Measurements from ENCODE around the gene DLG2.

DLG2 gene

DNA sequence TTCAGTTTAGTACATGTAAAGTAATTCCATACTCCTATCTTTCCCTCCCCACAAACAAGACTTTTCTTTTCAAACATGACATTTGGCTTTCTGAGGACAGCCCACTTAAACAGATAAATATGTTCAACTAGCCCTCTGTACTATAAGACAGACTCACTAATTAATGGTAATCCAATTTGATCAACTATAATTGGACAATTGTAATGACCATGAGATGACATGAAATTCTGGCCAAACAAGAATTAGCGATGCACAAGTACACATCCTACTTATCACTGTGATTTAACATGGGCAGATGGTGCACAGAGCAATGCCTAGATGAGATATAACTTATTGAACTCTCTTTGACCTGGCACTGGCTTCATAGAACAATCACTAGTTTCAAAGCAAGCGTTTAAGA, 1307.3 kb downstream of the DLG2 start:
- H3K4me3 ChIP-seq (ENCODE audit: low read depth, low read length, poor library complexity, severe bottlenecking) = no peak overlapping the region
- no peak overlapping the region for H3K4me2 ChIP-seq (ENCODE audit: low read length)
- H3K27me3 ChIP-seq (ENCODE audit: insufficient read depth, low read length) = no peaks in the 10 kb centered on the region
- no peak overlapping the region for H3K9ac ChIP-seq (ENCODE audit: low read length)
- no peak overlapping the region for H2AFZ ChIP-seq (ENCODE audit: low read length)
- TF ChIP-seq, protein P1, sequence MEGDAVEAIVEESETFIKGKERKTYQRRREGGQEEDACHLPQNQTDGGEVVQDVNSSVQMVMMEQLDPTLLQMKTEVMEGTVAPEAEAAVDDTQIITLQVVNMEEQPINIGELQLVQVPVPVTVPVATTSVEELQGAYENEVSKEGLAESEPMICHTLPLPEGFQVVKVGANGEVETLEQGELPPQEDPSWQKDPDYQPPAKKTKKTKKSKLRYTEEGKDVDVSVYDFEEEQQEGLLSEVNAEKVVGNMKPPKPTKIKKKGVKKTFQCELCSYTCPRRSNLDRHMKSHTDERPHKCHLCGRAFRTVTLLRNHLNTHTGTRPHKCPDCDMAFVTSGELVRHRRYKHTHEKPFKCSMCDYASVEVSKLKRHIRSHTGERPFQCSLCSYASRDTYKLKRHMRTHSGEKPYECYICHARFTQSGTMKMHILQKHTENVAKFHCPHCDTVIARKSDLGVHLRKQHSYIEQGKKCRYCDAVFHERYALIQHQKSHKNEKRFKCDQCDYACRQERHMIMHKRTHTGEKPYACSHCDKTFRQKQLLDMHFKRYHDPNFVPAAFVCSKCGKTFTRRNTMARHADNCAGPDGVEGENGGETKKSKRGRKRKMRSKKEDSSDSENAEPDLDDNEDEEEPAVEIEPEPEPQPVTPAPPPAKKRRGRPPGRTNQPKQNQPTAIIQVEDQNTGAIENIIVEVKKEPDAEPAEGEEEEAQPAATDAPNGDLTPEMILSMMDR (IDR thresholded peaks at IDR 0.05; ENCODE audit: low read length) = no peak
- no peak for TF ChIP-seq EZH2 (IDR thresholded peaks at IDR 0.05; ENCODE audit: borderline replicate concordance, low read length)
- no peaks in the 10 kb centered on the region for H3K36me3 ChIP-seq (ENCODE audit: insufficient read depth, low read length)
- H3K9me2 ChIP-seq (ENCODE audit: low read depth, low read length) = no peaks in the 10 kb centered on the region
- H3K4me1 ChIP-seq (ENCODE audit: insufficient read depth, low read length, severe bottlenecking) = no peaks in the 10 kb centered on the region
- H4K20me1 ChIP-seq (ENCODE audit: insufficient read depth, low read length) = no peaks in the 10 kb centered on the region
- H3K79me2 ChIP-seq (ENCODE audit: insufficient read depth, low read length) = no peaks in the 10 kb centered on the region
- H3K27ac ChIP-seq (ENCODE audit: low read depth, low read length, poor library complexity, severe bottlenecking) = no peak overlapping the region
- H3K9me3 ChIP-seq (ENCODE audit: low read length) = no peaks in the 10 kb centered on the region
- H3F3A ChIP-seq (ENCODE audit: insufficient read depth, low read length) = no peaks in the 10 kb centered on the region

DNA sequence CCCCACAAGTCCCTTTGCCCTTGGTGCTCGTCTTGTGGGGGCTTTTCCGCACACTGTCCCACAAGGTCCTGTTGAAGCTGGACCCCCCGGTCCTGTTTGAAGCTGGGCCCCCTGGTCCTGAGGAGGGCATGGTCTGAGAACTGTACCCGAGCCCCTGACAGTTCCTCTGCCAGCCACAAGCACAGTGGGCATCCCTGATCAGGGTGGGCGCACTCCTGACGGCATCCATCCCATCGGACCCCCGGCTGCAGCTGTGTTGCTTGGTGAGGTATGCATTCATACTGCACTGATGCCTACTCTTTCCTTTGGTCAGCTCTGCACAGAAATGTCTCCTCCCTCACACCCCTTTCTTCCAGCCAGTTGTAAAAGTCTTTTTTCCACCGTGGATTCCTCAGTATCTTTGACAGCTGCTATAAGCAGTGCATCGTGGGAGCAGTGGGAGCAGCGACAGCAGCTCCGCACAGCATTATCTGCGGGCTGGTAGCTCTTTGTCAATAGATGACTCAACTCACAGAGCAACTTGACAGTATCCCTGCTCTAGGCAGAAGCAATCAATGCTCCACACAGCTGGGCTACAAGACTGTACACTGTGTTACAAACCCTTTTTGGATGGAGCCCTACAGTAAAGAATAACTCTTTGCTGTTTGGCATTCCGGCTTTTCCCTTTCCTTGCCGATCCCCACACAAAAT, 1310.1 kb downstream of the DLG2 start:
- Histone ChIP-seq H3K9me2 (ENCODE audit: low read depth, low read length) (no peaks in the 10 kb centered on the region), H3K27me3 (ENCODE audit: insufficient read depth, low read length) (no peaks in the 10 kb centered on the region), H3K4me3 (ENCODE audit: low read depth, low read length, poor library complexity, severe bottlenecking) (no peak overlapping the region), H3F3A (ENCODE audit: insufficient read depth, low read length) (no peaks in the 10 kb centered on the region), H3K9me3 (ENCODE audit: low read length) (no peaks in the 10 kb centered on the region), H4K20me1 (ENCODE audit: insufficient read depth, low read length) (no peaks in the 10 kb centered on the region), H2AFZ (ENCODE audit: low read length) (no peak overlapping the region), H3K4me1 (ENCODE audit: insufficient read depth, low read length, severe bottlenecking) (no peaks in the 10 kb centered on the region), H3K9ac (ENCODE audit: low read length) (no peak overlapping the region), H3K79me2 (ENCODE audit: insufficient read depth, low read length) (no peaks in the 10 kb centered on the region), H3K27ac (ENCODE audit: low read depth, low read length, poor library complexity, severe bottlenecking) (no peak overlapping the region), H3K4me2 (ENCODE audit: low read length) (no peak overlapping the region), H3K36me3 (ENCODE audit: insufficient read depth, low read length) (no peaks in the 10 kb centered on the region)
- TF ChIP-seq EZH2 (IDR thresholded peaks at IDR 0.05; ENCODE audit: borderline replicate concordance, low read length) = no peak
- TF ChIP-seq, protein P1 (IDR thresholded peaks at IDR 0.05; ENCODE audit: low read length) = no peak

DNA sequence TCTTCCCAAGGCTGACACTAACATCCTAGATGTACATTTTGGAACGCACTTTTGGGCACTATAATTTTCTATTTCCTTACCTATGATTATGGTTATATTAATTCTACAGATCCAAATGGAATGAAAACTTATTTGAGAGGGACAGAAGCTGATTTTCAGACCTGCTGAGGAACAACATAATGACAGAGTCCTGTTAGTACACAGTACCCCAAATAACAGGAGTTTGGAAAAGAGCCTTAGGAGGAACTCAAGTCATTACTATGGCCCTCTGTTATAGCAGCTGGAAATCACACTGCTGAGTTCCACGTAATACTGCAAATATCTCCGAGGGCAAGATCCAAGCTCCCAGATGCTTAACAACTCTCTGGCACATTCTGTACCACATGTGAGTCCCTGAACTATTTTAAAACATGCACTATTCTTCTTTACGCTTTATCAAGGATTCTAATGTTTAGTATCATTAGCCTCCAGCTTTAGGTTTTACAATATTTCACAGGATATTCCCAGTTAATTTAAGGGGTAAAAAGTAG, 1313.2 kb downstream of the DLG2 start:
- Histone ChIP-seq H3K9ac (ENCODE audit: low read length) (no peak overlapping the region), H3K9me3 (ENCODE audit: low read length) (no peaks in the 10 kb centered on the region), H3K36me3 (ENCODE audit: insufficient read depth, low read length) (no peaks in the 10 kb centered on the region), H3K27ac (ENCODE audit: low read depth, low read length, poor library complexity, severe bottlenecking) (no peak overlapping the region), H4K20me1 (ENCODE audit: insufficient read depth, low read length) (no peaks in the 10 kb centered on the region), H2AFZ (ENCODE audit: low read length) (no peak overlapping the region), H3K4me3 (ENCODE audit: low read depth, low read length, poor library complexity, severe bottlenecking) (no peak overlapping the region), H3K27me3 (ENCODE audit: insufficient read depth, low read length) (no peaks in the 10 kb centered on the region), H3K4me2 (ENCODE audit: low read length) (no peak overlapping the region), H3K9me2 (ENCODE audit: low read depth, low read length) (no peaks in the 10 kb centered on the region), H3K4me1 (ENCODE audit: insufficient read depth, low read length, severe bottlenecking) (no peaks in the 10 kb centered on the region), H3K79me2 (ENCODE audit: insufficient read depth, low read length) (no peaks in the 10 kb centered on the region), H3F3A (ENCODE audit: insufficient read depth, low read length) (no peaks in the 10 kb centered on the region)
- TF ChIP-seq, protein P1 (IDR thresholded peaks at IDR 0.05; ENCODE audit: low read length) = no peak
- no peak for TF ChIP-seq EZH2 (IDR thresholded peaks at IDR 0.05; ENCODE audit: borderline replicate concordance, low read length)

Data from OCI-LY1 (cell line).